GM19463 (cell line): ENCODE data around the gene SLC24A5.

Experiments used
- ATAC-seq: cut with Tn5 transposase; IDR thresholded peaks from one replicate; pipeline ENCODE4 v1.9.1; 2021; ENCODE audit warnings: mild to moderate bottlenecking, moderate library complexity; ENCODE audit not compliant: unreplicated experiment

Gene SLC24A5

GRCh38 chr15:48185529-48185928 lies 64.7 kb downstream of the SLC24A5 start:
- ATAC-seq: no peak

DNA sequence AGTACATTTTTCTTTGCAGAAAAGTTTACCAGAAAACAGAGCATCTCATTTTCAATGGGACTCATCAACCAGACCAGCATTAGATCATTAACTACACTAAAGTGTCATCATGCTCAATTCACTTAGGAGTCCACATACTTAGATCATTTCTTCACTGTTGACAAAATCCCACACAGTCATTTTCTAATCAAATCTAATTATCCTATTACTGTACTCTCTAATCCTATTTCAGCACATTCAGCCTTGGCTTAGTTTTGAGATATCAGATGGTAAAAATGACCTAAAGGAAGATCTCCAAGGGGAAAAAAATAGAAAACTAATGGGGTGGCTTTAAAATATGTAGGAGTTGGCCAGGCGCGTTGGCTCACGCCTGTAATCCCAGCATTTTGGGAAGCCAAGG lies 65.5 kb downstream of the SLC24A5 start:
- ATAC-seq: no peak

DNA sequence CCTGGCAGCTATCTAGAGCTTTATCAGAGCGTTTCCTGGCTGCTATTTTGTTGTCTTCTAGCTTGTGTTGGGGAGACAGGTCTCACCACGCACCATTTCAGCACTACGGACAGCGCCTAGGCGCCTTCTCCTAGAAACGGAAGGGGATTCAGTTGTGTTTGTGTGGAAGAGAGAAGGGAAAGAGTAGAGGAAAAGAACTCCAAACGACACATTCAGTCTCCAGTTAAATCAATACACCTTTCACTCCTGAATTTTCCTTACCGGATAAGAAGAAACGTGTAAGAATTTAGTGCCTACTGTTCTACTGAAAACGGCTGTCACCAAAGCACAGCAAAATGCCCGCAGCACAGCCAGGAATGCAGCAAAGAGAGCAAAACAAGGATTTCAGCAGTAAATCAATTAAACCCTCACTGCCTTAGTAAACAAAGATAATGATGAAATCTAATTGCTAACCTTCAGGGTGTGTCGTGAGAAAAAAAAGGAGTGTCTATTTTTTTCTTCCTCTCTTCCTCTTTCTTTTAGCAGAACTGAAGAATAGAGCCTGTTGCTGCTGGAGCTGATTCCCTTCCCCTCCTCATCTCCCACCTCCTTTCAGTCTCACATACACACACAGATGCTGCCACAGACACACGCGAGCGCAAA lies 70.3 kb downstream of the SLC24A5 start:
- ATAC-seq: no peak

GRCh38 chr15:48191574-48192225 lies 70.9 kb downstream of the SLC24A5 start, which contains the start of gene CTXN2:
Gene CTXN2 (plus strand): TSS chr15:48191665. CDS start chr15:48201301, 9,636 bp downstream.
- no peak for ATAC-seq
